K562 (cell line): ENCODE measurements around the gene HSDL2. TPM values are rescaled to one million over a fixed set of nuclear protein-coding genes. Genes with fewer than 3 reads are reported as not detected.
A peak's percentile ranks its signal among the peaks of the same experiment; 100 is the strongest.

ENCODE experiments used
- ATAC-seq: fragments of 200-7000 bp; cut with Tn5 transposase; 3 replicates; pipeline ENCODE4 v1.9.1; 2020; ENCODE audit warnings: moderate library complexity
- BruUV-seq: library from RNA; stranded (reverse); fragments of 400-500 nt; replicated peaks from 2 replicates; lab custom pipeline; 2021; lab: Mats Ljungman, UMichigan
- CTCF ChIA-PET: fragments of 300-600 bp; formaldehyde crosslinking; extraction: SDS; loops from one replicate; lab custom pipeline; 2021; ENCODE audit warnings: low intra/inter-chr PET ratio; lab: Yijun Ruan, JAX
- POLR2A ChIA-PET: fragments of 300-600, 350-650 bp; sonication (Branson Sonifier 250); formaldehyde crosslinking; extraction: SDS; loops from one replicate; lab custom pipeline; 2021; ENCODE audit warnings: antibody characterized with exemption, inconsistent platforms; lab: Yijun Ruan, JAX
- DNase-seq, 4 experiments: peaks; one replicate each; pipeline versions ENCODE4 v3.0.0 to v3.0.0-alpha.2; 2011 to 2018; ENCODE audit warnings: low spot score in 3 of 4, mixed read lengths in 3 of 4; ENCODE audit errors: extremely low read depth in 1 of 4
- FAIRE-seq: peaks from 2 replicates; lab custom pipeline; 2011; peaks lifted over from hg19 to GRCh38; lab: Jason Lieb, UNC
- H2AFZ ChIP-seq: 2 replicates; pipeline ENCODE4 v1.6.0; 2011; ENCODE audit warnings: low read depth, low read length, control low read depth, inconsistent platforms
- H3K27ac ChIP-seq: fragments of 200-600 bp; 3 replicates; pipeline ENCODE4 v1.8.0; 2011; ENCODE audit warnings: low read depth, mild to moderate bottlenecking, control low read depth, inconsistent platforms, low read length, moderate library complexity, mixed read lengths; ENCODE audit errors: extremely low read depth
- H3K27me3 ChIP-seq, 2 experiments: fragments of 300-600 bp in 1 of 2; 2 replicates in 1 of 2; 3 replicates in 1 of 2; pipeline versions ENCODE4 v1.6.0 to v1.8.0; 2011; ENCODE audit warnings: inconsistent platforms in 2 of 2, low read length in 2 of 2, mild to moderate bottlenecking in 1 of 2, mixed read lengths in 1 of 2, moderate library complexity in 1 of 2; ENCODE audit not compliant: control insufficient read depth in 2 of 2, insufficient read depth in 2 of 2
- H3K36me3 ChIP-seq: fragments of 300-600 bp; 3 replicates; pipeline ENCODE4 v1.8.0; 2011; ENCODE audit warnings: mild to moderate bottlenecking, low read length, inconsistent platforms; ENCODE audit not compliant: control insufficient read depth, insufficient read depth
- H3K4me1 ChIP-seq, 2 experiments: fragments of 200-600 bp in 1 of 2; replicated peaks in 1 of 2; 2 replicates in 1 of 2; 3 replicates in 1 of 2; pipeline versions ENCODE4 v1.5.1 to v1.8.0; 2011; ENCODE audit warnings: inconsistent platforms in 2 of 2, low read length in 2 of 2, mild to moderate bottlenecking in 1 of 2, mixed read lengths in 1 of 2, moderate library complexity in 1 of 2; ENCODE audit not compliant: control insufficient read depth in 2 of 2, insufficient read depth in 2 of 2
- H3K4me2 ChIP-seq: 2 replicates; pipeline ENCODE4 v1.6.1; 2011; ENCODE audit warnings: low read length, control low read depth, inconsistent platforms, mixed read lengths; ENCODE audit not compliant: insufficient read depth
- H3K4me3 ChIP-seq: fragments of 200-600 bp; sonication (generic), shearing (Covaris generic); 2 replicates; pipeline ENCODE4 v1.5.1; 2016; ENCODE audit warnings: control low read depth, inconsistent platforms
- H3K79me2 ChIP-seq: fragments of 200-600 bp; 3 replicates; pipeline ENCODE4 v1.8.0; 2011; ENCODE audit warnings: low read length, inconsistent platforms; ENCODE audit not compliant: control insufficient read depth, insufficient read depth
- H3K9ac ChIP-seq, 2 experiments: 2 replicates each; pipeline versions ENCODE4 v1.6.0 to v1.6.1; 2011; ENCODE audit warnings: low read depth in 2 of 2, low read length in 2 of 2, control low read depth in 1 of 2, inconsistent platforms in 1 of 2, mild to moderate bottlenecking in 1 of 2, mixed read lengths in 1 of 2; ENCODE audit not compliant: insufficient read depth in 1 of 2
- H3K9me1 ChIP-seq: one replicate; pipeline ENCODE4 v1.6.0; 2011; ENCODE audit warnings: inconsistent platforms, mild to moderate bottlenecking, low read length, moderate library complexity; ENCODE audit not compliant: control insufficient read depth, insufficient read depth
- H3K9me3 ChIP-seq: replicated peaks from 2 replicates; pipeline ENCODE4 v1.5.1; 2011; ENCODE audit warnings: low read depth, low read length, inconsistent platforms; ENCODE audit not compliant: control insufficient read depth, insufficient read depth
- H4K20me1 ChIP-seq: replicated peaks from 2 replicates; pipeline ENCODE4 v1.6.1; 2011; ENCODE audit warnings: low read length, inconsistent platforms, mixed read lengths; ENCODE audit not compliant: control insufficient read depth, insufficient read depth
- ATF1 ChIP-seq, 2 experiments: fragments of 450-650 bp in 1 of 2; IDR thresholded peaks; 2 replicates each; pipeline ENCODE4 v1.6.1; 2016; ENCODE audit warnings: missing compliant biosample characterization in 1 of 2, missing genetic modification characterization in 1 of 2
- EP400 ChIP-seq: fragments of 450-650 bp; IDR thresholded peaks from 2 replicates; pipeline ENCODE4 v1.6.1; 2017; ENCODE audit warnings: antibody characterized with exemption, mild to moderate bottlenecking, moderate library complexity
- ETV5 ChIP-seq: sonication (generic); formaldehyde crosslinking; IDR thresholded peaks from 2 replicates; pipeline ENCODE4 v1.4.0; 2020; ENCODE audit warnings: low read depth, mild to moderate bottlenecking, missing genetic modification reagents
- GABPA ChIP-seq: fragments of 200-800 bp; sonication (Bioruptor generic); conservative IDR thresholded peaks from 2 replicates; pipeline ENCODE4 v1.6.1; 2016; ENCODE audit warnings: low read depth, missing genetic modification characterization, missing compliant biosample characterization
- OTX1 ChIP-seq: fragments of 450-650 bp; formaldehyde crosslinking; IDR thresholded peaks from 2 replicates; pipeline ENCODE4 v1.4.0; 2022; ENCODE audit warnings: mild to moderate bottlenecking
- TBP ChIP-seq: optimal IDR thresholded peaks from 2 replicates; pipeline ENCODE3; 2011; ENCODE audit warnings: low read depth, low read length, improper control_type of control experiment
- XRCC4 ChIP-seq: IDR thresholded peaks from one replicate; pipeline ENCODE4 v1.6.1; 2011; ENCODE audit not compliant: insufficient read depth, insufficient read length; ENCODE audit errors: extremely low read depth
- ZBTB1 ChIP-seq: sonication (generic); formaldehyde crosslinking; IDR thresholded peaks from 2 replicates; pipeline ENCODE4 v1.8.1; 2023; ENCODE audit warnings: missing genetic modification reagents, low read depth, mild to moderate bottlenecking, borderline replicate concordance
- WGBS: fragments of 100-300 bp; shearing (Covaris generic); methylation state at CpG from one replicate; pipeline ENCODE4 v1.1.6; 2016; ENCODE audit warnings: low coverage, mixed read lengths; ENCODE audit not compliant: insufficient coverage; ENCODE audit errors: missing lambda C conversion rate; 5-methylcytosine and 5-hydroxymethylcytosine counted together
- in situ Hi-C: fragments of 300-500 bp; cut with MboI; formaldehyde crosslinking; loops from 4 replicates; pipeline ENCODE4 v1.15.0; 2018; ENCODE audit warnings: inconsistent platforms, mixed read lengths
- intact Hi-C: fragments of 100-400 bp; cut with micrococcal nuclease; formaldehyde crosslinking; loops from 2 replicates; pipeline ENCODE4 v1.14.2; 2022
- polyA plus RNA-seq, 8 experiments: library from polyadenylated mRNA; depleted of rRNA in 4 of 8; stranded (reverse) in 5 of 8; unstranded in 3 of 8; fragments of >200 nt; fragmentation: Nextera tagmentation in 2 of 8; fragmentation: Illumina TruSeq in 1 of 8; extraction: Ambion mirVana in 2 of 8; extraction: Trizol in 1 of 8; gene quantifications; 2 replicates each; pipeline versions ENCODE4 v1.2.1 to v1.2.3, GENCODE V29; 2011 to 2014; ENCODE audit warnings: inconsistent platforms in 1 of 8, missing spikeins in 1 of 8
- total RNA-seq, 7 experiments: library from RNA; depleted of rRNA in 6 of 7; stranded (reverse); fragments of >200 nt in 6 of 7; fragmentation: Illumina TruSeq in 2 of 7; extraction: Trizol in 2 of 7; gene quantifications; 2 replicates each; pipeline versions ENCODE4 v1.2.1 to v1.2.3, GENCODE V29; 2011 to 2021; ENCODE audit warnings: low replicate concordance in 1 of 7
- TF ChIP-seq, protein P1 (sequence below): fragments of 250-450 bp; sonication (Bioruptor Pico); IDR thresholded peaks from 2 replicates; pipeline ENCODE4 v1.5.0; 2021; ENCODE audit warnings: mild to moderate bottlenecking, borderline replicate concordance
- TF ChIP-seq, protein P2 (sequence below): fragments of 450-650 bp; IDR thresholded peaks from 2 replicates; pipeline ENCODE4 v1.7.1; 2018; ENCODE audit warnings: mild to moderate bottlenecking, low read depth; ENCODE audit not compliant: partially characterized antibody
- TF ChIP-seq, protein P3 (sequence below): sonication (generic); formaldehyde crosslinking; IDR thresholded peaks from 2 replicates; pipeline ENCODE4 v1.8.1; 2023; ENCODE audit warnings: mild to moderate bottlenecking, missing genetic modification reagents

Gene HSDL2
- total and polyA plus RNA-seq, 9 of the 15 experiments (the other 6 are each of a cell fraction or from before 2014, with no cell fraction given) = 22.8 to 74.1 (median 35.6) TPM

DNA sequence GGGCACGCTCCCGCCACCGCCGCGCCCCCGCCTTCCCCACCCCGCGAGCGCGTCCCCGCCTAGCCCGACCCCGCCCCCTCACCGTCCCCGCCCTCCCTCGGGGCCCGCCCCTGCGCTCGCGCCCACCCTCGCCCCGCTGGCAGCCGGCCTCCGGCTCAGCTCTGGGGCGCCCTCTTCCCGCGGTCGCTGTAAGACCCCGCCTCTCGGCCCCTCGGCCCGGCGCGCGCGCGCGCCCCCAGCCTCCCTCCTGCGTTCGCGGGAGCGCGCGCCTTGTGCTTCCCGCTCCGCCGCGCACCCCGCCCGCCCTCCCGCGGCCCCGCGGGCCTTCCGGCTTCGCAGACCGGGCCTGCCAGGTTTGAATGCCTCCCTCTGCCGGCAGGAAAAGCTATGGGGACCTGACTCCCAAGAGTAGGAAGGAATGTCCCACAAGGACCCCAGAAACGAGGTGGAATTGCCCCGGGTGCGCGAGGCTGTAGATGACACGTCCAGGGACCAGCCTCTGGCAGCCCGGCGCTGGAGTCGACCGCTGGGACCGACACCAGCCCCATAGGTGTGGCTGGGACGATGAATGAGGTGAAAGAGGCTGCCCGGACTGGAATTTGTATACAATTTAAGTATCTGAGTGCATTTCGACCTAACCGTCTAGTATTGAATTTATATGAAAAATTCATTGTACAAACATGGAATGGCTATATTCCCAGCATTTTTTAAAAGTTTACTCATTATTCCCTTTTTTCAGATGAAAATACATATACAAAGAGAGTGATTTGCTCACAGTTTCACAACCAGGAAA lies 46.1 kb upstream of the HSDL2 start:
- 0% methylated on average over 19 of the region's 72 CpGs for WGBS
- Histone ChIP-seq H3K9me1 (no peaks in the 10 kb centered on the region), H3K4me1 (peaks cover 2 to 7% of the 10 kb centered on the region in 2 experiments; a peak in 3 of 5 replicates), H3K4me2 (peak overlapping the region; percentile 88), H3K27ac (peak overlapping the region; percentile 96), H2AFZ (peak overlapping the region; percentile 97), H4K20me1 (no peaks in the 10 kb centered on the region), H3K79me2 (peaks cover 49% of the 10 kb centered on the region), H3K4me3 (peak overlapping the region; percentile 90), H3K27me3 (no peaks in the 10 kb centered on the region), H3K36me3 (peaks cover 3% of the 10 kb centered on the region; the same call in 1 of the 3 replicates), H3K9ac (peak overlapping the region; percentile 92 to 97), H3K9me3 (no peaks in the 10 kb centered on the region; the same call in 1 of the 2 replicates)
- ChIA-PET CTCF (interaction anchor here (0.6 to 1.2 kb wide), 4 partner anchors 221 to 326 kb away, joined by 3 to 8 read pairs (median 5); no protein-coding TSS in a partner anchor), POLR2A (interaction anchor here (0.6 to 1.7 kb wide), 12 partner anchors 10 to 853 kb away, joined by 3 to 12 read pairs (median 4); partner anchors contain the start of genes HSDL2 and KIAA1958)
- TSS peak; percentile 94 for BruUV-seq
- intact Hi-C loops = loop anchor here (2.0 to 10.0 kb wide), 6 partner anchors 62 to 439 kb away; partner anchors contain the start of gene UGCG
- in situ Hi-C loops = no loop called here
- ATAC-seq = peak; percentile 79
- no peak for FAIRE-seq
- peak; percentile 96 to 98 (median 97) for DNase-seq
- TF ChIP-seq EP400 = peak; percentile 62; the same call in 1 of the 2 replicates
- no peak for TF ChIP-seq OTX1
- TF ChIP-seq, protein P1, sequence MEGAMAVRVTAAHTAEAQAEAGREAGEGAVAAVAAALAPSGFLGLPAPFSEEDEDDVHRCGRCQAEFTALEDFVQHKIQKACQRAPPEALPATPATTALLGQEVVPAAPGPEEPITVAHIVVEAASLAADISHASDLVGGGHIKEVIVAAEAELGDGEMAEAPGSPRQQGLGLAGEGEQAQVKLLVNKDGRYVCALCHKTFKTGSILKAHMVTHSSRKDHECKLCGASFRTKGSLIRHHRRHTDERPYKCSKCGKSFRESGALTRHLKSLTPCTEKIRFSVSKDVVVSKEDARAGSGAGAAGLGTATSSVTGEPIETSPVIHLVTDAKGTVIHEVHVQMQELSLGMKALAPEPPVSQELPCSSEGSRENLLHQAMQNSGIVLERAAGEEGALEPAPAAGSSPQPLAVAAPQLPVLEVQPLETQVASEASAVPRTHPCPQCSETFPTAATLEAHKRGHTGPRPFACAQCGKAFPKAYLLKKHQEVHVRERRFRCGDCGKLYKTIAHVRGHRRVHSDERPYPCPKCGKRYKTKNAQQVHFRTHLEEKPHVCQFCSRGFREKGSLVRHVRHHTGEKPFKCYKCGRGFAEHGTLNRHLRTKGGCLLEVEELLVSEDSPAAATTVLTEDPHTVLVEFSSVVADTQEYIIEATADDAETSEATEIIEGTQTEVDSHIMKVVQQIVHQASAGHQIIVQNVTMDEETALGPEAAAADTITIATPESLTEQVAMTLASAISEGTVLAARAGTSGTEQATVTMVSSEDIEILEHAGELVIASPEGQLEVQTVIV = no peak
- no peak for TF ChIP-seq ZBTB1
- TF ChIP-seq, protein P2, sequence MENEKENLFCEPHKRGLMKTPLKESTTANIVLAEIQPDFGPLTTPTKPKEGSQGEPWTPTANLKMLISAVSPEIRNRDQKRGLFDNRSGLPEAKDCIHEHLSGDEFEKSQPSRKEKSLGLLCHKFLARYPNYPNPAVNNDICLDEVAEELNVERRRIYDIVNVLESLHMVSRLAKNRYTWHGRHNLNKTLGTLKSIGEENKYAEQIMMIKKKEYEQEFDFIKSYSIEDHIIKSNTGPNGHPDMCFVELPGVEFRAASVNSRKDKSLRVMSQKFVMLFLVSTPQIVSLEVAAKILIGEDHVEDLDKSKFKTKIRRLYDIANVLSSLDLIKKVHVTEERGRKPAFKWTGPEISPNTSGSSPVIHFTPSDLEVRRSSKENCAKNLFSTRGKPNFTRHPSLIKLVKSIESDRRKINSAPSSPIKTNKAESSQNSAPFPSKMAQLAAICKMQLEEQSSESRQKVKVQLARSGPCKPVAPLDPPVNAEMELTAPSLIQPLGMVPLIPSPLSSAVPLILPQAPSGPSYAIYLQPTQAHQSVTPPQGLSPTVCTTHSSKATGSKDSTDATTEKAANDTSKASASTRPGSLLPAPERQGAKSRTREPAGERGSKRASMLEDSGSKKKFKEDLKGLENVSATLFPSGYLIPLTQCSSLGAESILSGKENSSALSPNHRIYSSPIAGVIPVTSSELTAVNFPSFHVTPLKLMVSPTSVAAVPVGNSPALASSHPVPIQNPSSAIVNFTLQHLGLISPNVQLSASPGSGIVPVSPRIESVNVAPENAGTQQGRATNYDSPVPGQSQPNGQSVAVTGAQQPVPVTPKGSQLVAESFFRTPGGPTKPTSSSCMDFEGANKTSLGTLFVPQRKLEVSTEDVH = no peak
- TF ChIP-seq ATF1 (CRISPR knock-in tag; IDR thresholded peaks at IDR 0.05) = no peak
- peak; percentile 24; the same call in 1 of the 2 replicates for TF ChIP-seq ATF1 (tag; IDR thresholded peaks at IDR 0.05)
- TF ChIP-seq, protein P3, sequence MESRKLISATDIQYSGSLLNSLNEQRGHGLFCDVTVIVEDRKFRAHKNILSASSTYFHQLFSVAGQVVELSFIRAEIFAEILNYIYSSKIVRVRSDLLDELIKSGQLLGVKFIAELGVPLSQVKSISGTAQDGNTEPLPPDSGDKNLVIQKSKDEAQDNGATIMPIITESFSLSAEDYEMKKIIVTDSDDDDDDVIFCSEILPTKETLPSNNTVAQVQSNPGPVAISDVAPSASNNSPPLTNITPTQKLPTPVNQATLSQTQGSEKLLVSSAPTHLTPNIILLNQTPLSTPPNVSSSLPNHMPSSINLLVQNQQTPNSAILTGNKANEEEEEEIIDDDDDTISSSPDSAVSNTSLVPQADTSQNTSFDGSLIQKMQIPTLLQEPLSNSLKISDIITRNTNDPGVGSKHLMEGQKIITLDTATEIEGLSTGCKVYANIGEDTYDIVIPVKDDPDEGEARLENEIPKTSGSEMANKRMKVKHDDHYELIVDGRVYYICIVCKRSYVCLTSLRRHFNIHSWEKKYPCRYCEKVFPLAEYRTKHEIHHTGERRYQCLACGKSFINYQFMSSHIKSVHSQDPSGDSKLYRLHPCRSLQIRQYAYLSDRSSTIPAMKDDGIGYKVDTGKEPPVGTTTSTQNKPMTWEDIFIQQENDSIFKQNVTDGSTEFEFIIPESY (CRISPR knock-in tag) = no peak
- no peak; the same call in 1 of the 2 replicates for TF ChIP-seq ETV5
- TF ChIP-seq GABPA = peak; percentile 70; the same call in 1 of the 2 replicates
- TF ChIP-seq TBP = peak; percentile 50
- no peak for TF ChIP-seq XRCC4
